NCI-H748 (cell line): ENCODE measurements around the gene LAMC1.
"Not testable (repeated sequence)": the region's sequence is repeated elsewhere in the genome, so short reads cannot be mapped to it uniquely, and the experiment has no call there.

Source experiments
- DNase-seq: peaks from one replicate; lab custom pipeline; 2025; ENCODE audit not compliant: unreplicated experiment; lab: John Stamatoyannopoulos, UW

LAMC1 gene

GRCh38 chr1:183043254-183043653, 20.0 kb downstream of the LAMC1 start:
- DNase-seq = no peak

GRCh38 chr1:183043872-183044854, 20.9 kb downstream of the LAMC1 start:
- DNase-seq = no peak

- DNase-seq = no peak
Observed at GRCh38 chr1:183044893-183045649, 21.9 kb downstream of the LAMC1 start.

- DNase-seq = no peak
Observed at GRCh38 chr1:183048087-183049085, 25.2 kb downstream of the LAMC1 start.

- no peak for DNase-seq
Observed at GRCh38 chr1:183051546-183051945, 28.3 kb downstream of the LAMC1 start.

- DNase-seq = no peak
Observed at GRCh38 chr1:183052861-183053260, 29.6 kb downstream of the LAMC1 start.

GRCh38 chr1:183058851-183059502, 35.8 kb downstream of the LAMC1 start:
- DNase-seq = no peak

- DNase-seq = no peak
Observed at GRCh38 chr1:183061194-183061593, 38.0 kb downstream of the LAMC1 start.

- no peak for DNase-seq
Observed at GRCh38 chr1:183063349-183063748, 40.1 kb downstream of the LAMC1 start.

GRCh38 chr1:183065168-183065706, 42.0 kb downstream of the LAMC1 start:
- no peak for DNase-seq

- DNase-seq = not testable (repeated sequence)
Observed at GRCh38 chr1:183066432-183066831, 43.2 kb downstream of the LAMC1 start.

- DNase-seq = no peak
Observed at GRCh38 chr1:183069562-183070216, 46.5 kb downstream of the LAMC1 start.

GRCh38 chr1:183070234-183070922, 47.2 kb downstream of the LAMC1 start:
- DNase-seq = no peak

- DNase-seq = no peak
Observed at GRCh38 chr1:183070923-183071618, 47.9 kb downstream of the LAMC1 start.

- DNase-seq = not testable (repeated sequence)
Observed at GRCh38 chr1:183072595-183072994, 49.4 kb downstream of the LAMC1 start.

- DNase-seq = no peak
Observed at GRCh38 chr1:183073320-183073719, 50.1 kb downstream of the LAMC1 start.

- DNase-seq = no peak
Observed at GRCh38 chr1:183074215-183074614, 51.0 kb downstream of the LAMC1 start.

GRCh38 chr1:183075861-183076260, 52.6 kb downstream of the LAMC1 start:
- no peak for DNase-seq
